GM21619 (cell line): Measurements from ENCODE around the gene ZNF580.

Source experiments
- ATAC-seq: cut with Tn5 transposase; IDR thresholded peaks from one replicate; pipeline ENCODE4 v1.9.1; 2021; ENCODE audit not compliant: unreplicated experiment

ZNF580 gene

GRCh38 chr19:55605637-55606470, 34.9 kb upstream of the ZNF580 start, which contains the start of gene ZNF865:
TSS of gene ZNF865 (plus strand) at chr19:55605647. CDS start at chr19:55613619, 7,972 bp downstream.
- peak; percentile 24 for ATAC-seq

DNA sequence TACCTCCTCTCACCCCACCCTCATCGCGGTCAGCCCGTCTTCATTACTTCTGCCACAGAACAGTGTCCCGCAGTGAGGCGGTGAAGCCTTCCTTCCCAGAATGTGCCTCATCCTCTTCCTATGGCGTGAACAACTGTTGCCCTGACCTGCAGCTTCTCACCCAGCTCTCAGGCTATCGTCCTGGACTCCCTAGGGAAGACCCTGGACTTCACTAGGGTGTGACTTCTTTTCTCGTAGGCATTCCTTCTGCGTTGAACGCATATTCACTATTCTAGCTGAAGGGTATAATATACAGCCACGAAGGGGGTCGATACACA, 34.4 kb upstream of the ZNF580 start:
- ATAC-seq: no peak

- no peak for ATAC-seq
Observed at GRCh38 chr19:55606817-55607216, 34.0 kb upstream of the ZNF580 start.

- ATAC-seq: no peak
Observed at GRCh38 chr19:55609326-55609725, 31.5 kb upstream of the ZNF580 start.

- ATAC-seq: no peak
Observed at GRCh38 chr19:55611300-55611982, 29.4 kb upstream of the ZNF580 start.

DNA sequence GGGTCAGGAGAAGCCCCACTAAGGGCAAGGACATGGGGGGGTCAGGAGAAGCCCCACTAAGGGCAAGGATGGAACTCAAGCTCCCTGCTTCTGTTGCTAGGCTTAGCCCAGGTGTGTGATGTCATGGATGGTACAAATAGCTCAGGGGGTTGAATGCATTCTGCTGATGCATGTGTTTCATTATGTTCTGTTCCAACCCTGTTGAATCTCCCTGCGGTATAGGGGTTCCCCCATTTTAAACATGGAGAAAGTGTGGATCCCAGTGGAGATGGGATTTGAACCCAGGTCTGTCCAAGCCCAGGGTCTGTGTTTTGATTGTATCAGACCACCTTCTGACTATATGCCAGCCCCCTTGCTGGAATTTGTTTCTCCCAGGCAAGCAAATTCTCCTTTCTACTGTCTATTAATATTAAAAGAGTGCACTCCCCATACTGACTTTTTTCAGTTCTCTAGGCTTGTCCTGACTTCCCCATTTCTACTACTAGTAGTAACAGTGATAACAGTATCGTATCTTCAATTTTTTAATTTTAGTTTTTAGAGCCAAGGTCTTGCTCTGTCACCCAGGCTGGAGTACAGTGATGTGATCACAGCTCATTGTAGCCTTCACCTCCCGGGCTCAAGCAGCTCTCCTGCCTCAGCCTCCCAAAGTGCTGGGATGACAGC, 28.7 kb upstream of the ZNF580 start:
- no peak for ATAC-seq

- ATAC-seq: no peak
Observed at GRCh38 chr19:55613396-55613795, 27.4 kb upstream of the ZNF580 start.

- ATAC-seq: no peak
Observed at GRCh38 chr19:55613930-55614710, 26.7 kb upstream of the ZNF580 start.

DNA sequence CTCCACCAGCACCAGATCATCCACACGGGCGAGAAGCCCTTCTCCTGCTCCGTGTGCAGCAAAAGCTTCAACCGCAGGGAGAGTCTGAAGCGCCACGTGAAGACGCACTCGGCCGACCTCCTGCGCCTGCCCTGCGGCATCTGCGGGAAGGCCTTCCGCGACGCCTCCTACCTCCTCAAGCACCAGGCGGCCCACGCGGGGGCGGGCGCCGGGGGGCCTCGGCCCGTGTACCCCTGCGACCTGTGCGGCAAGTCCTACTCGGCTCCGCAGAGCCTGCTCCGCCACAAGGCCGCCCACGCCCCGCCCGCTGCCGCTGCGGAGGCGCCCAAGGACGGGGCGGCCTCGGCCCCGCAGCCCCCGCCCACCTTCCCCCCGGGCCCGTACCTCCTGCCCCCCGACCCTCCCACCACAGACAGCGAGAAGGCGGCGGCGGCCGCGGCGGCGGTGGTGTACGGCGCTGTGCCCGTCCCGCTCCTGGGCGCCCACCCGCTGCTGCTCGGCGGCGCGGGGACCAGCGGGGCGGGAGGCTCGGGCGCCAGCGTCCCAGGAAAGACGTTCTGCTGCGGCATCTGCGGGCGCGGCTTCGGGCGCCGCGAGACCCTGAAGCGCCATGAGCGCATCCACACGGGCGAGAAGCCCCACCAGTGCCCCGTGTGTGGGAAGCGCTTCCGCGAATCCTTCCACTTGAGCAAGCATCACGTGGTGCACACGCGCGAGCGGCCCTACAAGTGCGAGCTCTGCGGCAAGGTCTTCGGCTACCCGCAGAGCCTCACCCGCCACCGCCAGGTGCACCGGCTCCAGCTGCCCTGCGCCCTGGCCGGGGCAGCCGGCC, 25.9 kb upstream of the ZNF580 start:
- ATAC-seq: no peak

- no peak for ATAC-seq
Observed at GRCh38 chr19:55615543-55616394, 25.0 kb upstream of the ZNF580 start.

GRCh38 chr19:55616395-55616875, 24.4 kb upstream of the ZNF580 start:
- ATAC-seq: no peak

- no peak for ATAC-seq
Observed at GRCh38 chr19:55617426-55617825, 23.4 kb upstream of the ZNF580 start.

- ATAC-seq: no peak
Observed at GRCh38 chr19:55618426-55618825, 22.4 kb upstream of the ZNF580 start.

- ATAC-seq: no peak
Observed at GRCh38 chr19:55619286-55619685, 21.5 kb upstream of the ZNF580 start.

DNA sequence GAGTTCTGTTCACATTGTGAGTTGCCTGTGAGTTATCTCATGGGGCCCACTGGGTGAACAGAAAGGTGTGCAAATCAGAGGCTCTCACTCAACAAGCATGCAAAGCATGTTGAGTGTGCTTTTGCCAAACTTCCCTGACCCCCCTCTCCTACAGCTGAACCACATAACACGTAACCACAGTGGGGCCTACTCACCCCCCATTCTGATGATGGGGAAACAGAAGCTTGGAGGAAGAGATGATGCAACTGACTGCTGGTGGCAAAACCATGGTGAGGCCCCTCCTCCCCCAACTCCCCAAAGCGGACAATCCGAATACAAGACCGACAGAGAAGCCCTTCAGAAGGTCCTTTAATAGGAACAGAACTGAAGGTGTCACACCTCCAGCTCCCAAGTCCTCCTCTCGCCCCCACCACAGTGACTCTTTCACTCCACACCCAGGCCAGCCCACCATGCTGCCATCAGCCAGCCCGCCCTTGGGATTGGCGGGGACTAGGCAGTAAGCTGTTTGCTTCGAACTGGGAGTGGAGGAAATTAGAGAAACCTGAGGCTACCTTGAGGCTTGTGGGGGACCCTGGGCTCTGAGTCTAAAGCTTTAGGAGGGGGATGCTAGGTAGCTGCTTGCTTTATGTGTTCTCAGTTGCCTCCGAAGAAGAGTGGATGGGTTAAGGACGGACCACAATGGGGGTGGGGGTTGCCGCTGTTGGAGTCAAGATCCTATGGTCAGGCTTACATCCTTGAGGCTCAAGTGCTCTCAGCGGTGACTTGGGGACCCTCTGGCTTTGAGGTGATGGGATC, 20.2 kb upstream of the ZNF580 start:
- ATAC-seq: no peak

- ATAC-seq: no peak
Observed at GRCh38 chr19:55621205-55621672, 19.6 kb upstream of the ZNF580 start.

DNA sequence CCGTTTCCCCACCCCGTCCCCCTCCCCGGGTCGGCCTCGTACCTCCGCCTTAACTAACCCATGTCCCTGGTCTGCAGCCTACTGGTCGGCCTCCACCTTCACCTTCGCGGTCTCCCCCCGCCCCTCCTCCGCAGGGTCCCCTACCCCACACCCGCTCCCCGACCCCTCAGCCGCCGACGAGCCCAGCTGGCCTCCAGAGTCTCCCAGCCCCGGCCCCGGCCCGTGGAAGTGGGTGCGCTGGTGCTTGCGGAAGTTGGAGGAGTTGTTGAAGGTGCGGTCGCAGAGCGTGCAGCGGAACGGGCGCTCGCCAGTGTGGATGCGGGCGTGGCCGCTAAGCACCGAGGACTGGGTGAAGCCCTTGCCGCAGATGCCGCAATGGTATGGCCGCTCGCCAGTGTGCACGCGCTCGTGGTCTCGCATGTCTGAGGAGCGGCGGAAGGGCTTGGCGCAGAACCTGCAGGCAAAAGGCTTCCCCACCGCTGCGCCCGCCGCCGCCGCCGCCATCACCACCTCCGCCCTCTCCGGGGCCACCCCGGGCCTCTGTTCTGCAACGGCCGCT, 19.1 kb upstream of the ZNF580 start:
- ATAC-seq: no peak
